K562 (cell line): ENCODE results near the gene CEP19. TPM values are rescaled to one million over a fixed set of nuclear protein-coding genes. Genes with fewer than 3 reads are reported as not detected.

Experiments
- CTBP1 ChIP-seq: fragments of 450-650 bp; IDR thresholded peaks from 2 replicates; pipeline ENCODE4 v1.6.1; 2016; ENCODE audit warnings: borderline replicate concordance
- ETV1 ChIP-seq: fragments of 450-650 bp; conservative IDR thresholded peaks from 2 replicates; pipeline ENCODE4 v1.6.1; 2016; ENCODE audit warnings: missing genetic modification characterization, control low read depth, low read depth, missing compliant biosample characterization
- JUND ChIP-seq, 2 experiments: IDR thresholded peaks; 2 replicates in 1 of 2; 3 replicates in 1 of 2; pipeline ENCODE4 v1.6.1; 2011; ENCODE audit warnings: borderline replicate concordance in 2 of 2, low read depth in 2 of 2, low read length in 2 of 2, improper control_type of control experiment in 1 of 2, missing biosample characterization in 1 of 2, missing genetic modification characterization in 1 of 2, missing genetic modification reagents in 1 of 2
- L3MBTL2 ChIP-seq: fragments of 450-650 bp; IDR thresholded peaks from 2 replicates; pipeline ENCODE4 v1.6.1; 2016; ENCODE audit warnings: mild to moderate bottlenecking, moderate library complexity
- MEF2A ChIP-seq: IDR thresholded peaks from 2 replicates; pipeline ENCODE4 v1.6.1; 2011; ENCODE audit warnings: low read depth, mild to moderate bottlenecking, low read length, moderate library complexity; ENCODE audit not compliant: control insufficient read depth
- MYC ChIP-seq, 2 experiments: fragments of 250-450 bp in 1 of 2; sonication (Bioruptor Pico) in 1 of 2; IDR thresholded peaks; 2 replicates each; pipeline versions ENCODE4 v1.5.1 to v1.6.1; 2012 to 2021; ENCODE audit warnings: low read depth in 2 of 2, borderline replicate concordance in 1 of 2, improper control_type of control experiment in 1 of 2, low read length in 1 of 2, mild to moderate bottlenecking in 1 of 2, moderate library complexity in 1 of 2
- NFE2 ChIP-seq: IDR thresholded peaks from 2 replicates; pipeline ENCODE4 v1.6.1; 2014; ENCODE audit warnings: antibody characterized with exemption, low read depth
- NRF1 ChIP-seq, 2 experiments: fragments of 450-650 bp; IDR thresholded peaks in 1 of 2; conservative IDR thresholded peaks in 1 of 2; 2 replicates each; pipeline ENCODE4 v1.6.1; 2014; ENCODE audit warnings: mild to moderate bottlenecking in 2 of 2
- RB1 ChIP-seq: fragments of 450-650 bp; IDR thresholded peaks from 2 replicates; pipeline ENCODE4 v1.6.1; 2017; ENCODE audit warnings: low read depth, mild to moderate bottlenecking
- SMAD4 ChIP-seq: fragments of 250-450 bp; sonication (Bioruptor Pico); conservative IDR thresholded peaks from 2 replicates; pipeline ENCODE4 v1.8.0; 2021; ENCODE audit warnings: inconsistent platforms, mild to moderate bottlenecking, moderate library complexity
- polyA plus RNA-seq, 8 experiments: library from polyadenylated mRNA; depleted of rRNA in 4 of 8; stranded (reverse) in 5 of 8; unstranded in 3 of 8; fragments of >200 nt; fragmentation: Nextera tagmentation in 2 of 8; fragmentation: Illumina TruSeq in 1 of 8; extraction: Ambion mirVana in 2 of 8; extraction: Trizol in 1 of 8; gene quantifications; 2 replicates each; pipeline versions ENCODE4 v1.2.1 to v1.2.3, GENCODE V29; 2011 to 2014; ENCODE audit warnings: inconsistent platforms in 1 of 8, missing spikeins in 1 of 8
- total RNA-seq, 7 experiments: library from RNA; depleted of rRNA in 6 of 7; stranded (reverse); fragments of >200 nt in 6 of 7; fragmentation: Illumina TruSeq in 2 of 7; extraction: Trizol in 2 of 7; gene quantifications; 2 replicates each; pipeline versions ENCODE4 v1.2.1 to v1.2.3, GENCODE V29; 2011 to 2021; ENCODE audit warnings: low replicate concordance in 1 of 7
- TF ChIP-seq, protein P1 (sequence below): sonication (generic); formaldehyde crosslinking; IDR thresholded peaks from 2 replicates; pipeline ENCODE4 v1.8.1; 2023; ENCODE audit warnings: mild to moderate bottlenecking, missing genetic modification reagents
- TF ChIP-seq, protein P2 (sequence below): fragments of 200-800 bp; sonication (Bioruptor generic); IDR thresholded peaks from 2 replicates; pipeline ENCODE4 v1.6.1; 2017; ENCODE audit warnings: missing genetic modification characterization, missing compliant biosample characterization
- TF ChIP-seq, protein P3 (sequence below), 3 experiments: IDR thresholded peaks in 2 of 3; conservative IDR thresholded peaks in 1 of 3; 2 replicates each; pipeline ENCODE4 v1.5.1; 2011 to 2012; ENCODE audit warnings: low read length in 3 of 3, mild to moderate bottlenecking in 3 of 3, control low read depth in 2 of 3, improper control_type of control experiment in 1 of 3, inconsistent platforms in 1 of 3, low read depth in 1 of 3, mixed read lengths in 1 of 3, moderate library complexity in 1 of 3; ENCODE audit not compliant: insufficient read depth in 2 of 3

The CEP19 gene
- total and polyA plus RNA-seq, 9 of the 15 experiments (the other 6 are each of a cell fraction or from before 2014, with no cell fraction given): 2.5 to 4.5 (median 3.7) TPM

DNA sequence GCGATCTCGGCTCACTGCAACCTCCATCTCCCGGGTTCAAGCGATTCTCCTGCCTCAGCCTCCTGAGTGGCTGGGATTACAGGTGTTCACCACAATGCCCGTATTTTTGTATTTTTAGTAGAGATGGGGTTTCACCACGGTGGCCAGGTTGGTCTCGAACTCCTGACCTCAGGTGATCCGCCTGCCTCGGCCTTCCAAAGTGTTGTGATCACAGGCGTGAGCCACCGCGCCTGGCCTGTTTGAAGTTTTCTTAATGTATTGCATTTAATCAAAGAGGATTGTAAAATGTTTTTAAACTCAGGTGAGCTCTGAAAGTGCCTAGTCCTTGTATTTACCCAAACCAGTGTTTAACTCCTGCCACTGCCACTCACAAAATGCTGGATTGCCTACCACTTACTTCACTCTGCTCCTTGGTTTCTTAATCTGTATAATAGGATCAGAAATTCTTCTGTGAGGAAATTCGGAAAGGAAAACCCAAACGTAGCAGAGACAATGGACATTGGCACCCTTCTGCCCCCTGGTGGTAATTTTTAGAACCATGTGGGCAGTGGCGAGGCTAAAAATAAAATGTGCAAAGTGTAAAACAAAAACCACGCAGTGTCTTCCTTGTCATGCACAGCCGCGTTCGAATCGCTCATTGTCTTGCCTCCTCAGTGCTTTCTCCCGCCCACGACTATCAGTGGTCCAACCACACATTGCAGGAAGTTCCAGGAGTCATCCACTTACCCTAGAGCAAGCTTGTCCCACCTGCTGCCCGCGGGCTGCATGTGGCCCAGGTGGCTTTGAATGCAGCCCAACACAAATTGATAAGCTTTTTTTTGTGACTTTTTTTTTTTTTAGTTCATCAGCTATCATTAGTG, 27.3 kb downstream of the CEP19 start (continued):
- peak in 1 of 2 experiments; percentile 7; a peak in 1 of 4 replicates for TF ChIP-seq NRF1 (conservative IDR thresholded peaks at IDR 0.05 in 1 of 2, IDR thresholded peaks at IDR 0.05 in 1 of 2)
- TF ChIP-seq, protein P1, sequence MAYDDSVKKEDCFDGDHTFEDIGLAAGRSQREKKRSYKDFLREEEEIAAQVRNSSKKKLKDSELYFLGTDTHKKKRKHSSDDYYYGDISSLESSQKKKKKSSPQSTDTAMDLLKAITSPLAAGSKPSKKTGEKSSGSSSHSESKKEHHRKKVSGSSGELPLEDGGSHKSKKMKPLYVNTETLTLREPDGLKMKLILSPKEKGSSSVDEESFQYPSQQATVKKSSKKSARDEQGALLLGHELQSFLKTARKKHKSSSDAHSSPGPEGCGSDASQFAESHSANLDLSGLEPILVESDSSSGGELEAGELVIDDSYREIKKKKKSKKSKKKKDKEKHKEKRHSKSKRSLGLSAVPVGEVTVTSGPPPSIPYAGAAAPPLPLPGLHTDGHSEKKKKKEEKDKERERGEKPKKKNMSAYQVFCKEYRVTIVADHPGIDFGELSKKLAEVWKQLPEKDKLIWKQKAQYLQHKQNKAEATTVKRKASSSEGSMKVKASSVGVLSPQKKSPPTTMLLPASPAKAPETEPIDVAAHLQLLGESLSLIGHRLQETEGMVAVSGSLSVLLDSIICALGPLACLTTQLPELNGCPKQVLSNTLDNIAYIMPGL (CRISPR knock-in tag): no peak
- peak; percentile 47; the same call in 1 of the 2 replicates for TF ChIP-seq L3MBTL2
- TF ChIP-seq ETV1 (tag): 0 out of 2 replicates have a peak, but pooled peaks have one; percentile 18
- 0 out of 2 replicates have a peak, but pooled peaks have one; percentile 20 for TF ChIP-seq SMAD4 (CRISPR knock-in tag)
- TF ChIP-seq CTBP1: peak; percentile 32; the same call in 1 of the 2 replicates
- TF ChIP-seq, protein P2, sequence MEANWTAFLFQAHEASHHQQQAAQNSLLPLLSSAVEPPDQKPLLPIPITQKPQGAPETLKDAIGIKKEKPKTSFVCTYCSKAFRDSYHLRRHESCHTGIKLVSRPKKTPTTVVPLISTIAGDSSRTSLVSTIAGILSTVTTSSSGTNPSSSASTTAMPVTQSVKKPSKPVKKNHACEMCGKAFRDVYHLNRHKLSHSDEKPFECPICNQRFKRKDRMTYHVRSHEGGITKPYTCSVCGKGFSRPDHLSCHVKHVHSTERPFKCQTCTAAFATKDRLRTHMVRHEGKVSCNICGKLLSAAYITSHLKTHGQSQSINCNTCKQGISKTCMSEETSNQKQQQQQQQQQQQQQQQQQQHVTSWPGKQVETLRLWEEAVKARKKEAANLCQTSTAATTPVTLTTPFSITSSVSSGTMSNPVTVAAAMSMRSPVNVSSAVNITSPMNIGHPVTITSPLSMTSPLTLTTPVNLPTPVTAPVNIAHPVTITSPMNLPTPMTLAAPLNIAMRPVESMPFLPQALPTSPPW (CRISPR knock-in tag): peak; percentile 36; the same call in 1 of the 2 replicates
- TF ChIP-seq MYC (IDR thresholded peaks at IDR 0.05; ENCODE audit: low read depth, low read length): peak; percentile 70
- no peak for TF ChIP-seq MYC (CRISPR knock-in tag; IDR thresholded peaks at IDR 0.05; ENCODE audit: borderline replicate concordance, low read depth)
- TF ChIP-seq RB1: peak; percentile 52; the same call in 1 of the 2 replicates
- TF ChIP-seq, protein P3, sequence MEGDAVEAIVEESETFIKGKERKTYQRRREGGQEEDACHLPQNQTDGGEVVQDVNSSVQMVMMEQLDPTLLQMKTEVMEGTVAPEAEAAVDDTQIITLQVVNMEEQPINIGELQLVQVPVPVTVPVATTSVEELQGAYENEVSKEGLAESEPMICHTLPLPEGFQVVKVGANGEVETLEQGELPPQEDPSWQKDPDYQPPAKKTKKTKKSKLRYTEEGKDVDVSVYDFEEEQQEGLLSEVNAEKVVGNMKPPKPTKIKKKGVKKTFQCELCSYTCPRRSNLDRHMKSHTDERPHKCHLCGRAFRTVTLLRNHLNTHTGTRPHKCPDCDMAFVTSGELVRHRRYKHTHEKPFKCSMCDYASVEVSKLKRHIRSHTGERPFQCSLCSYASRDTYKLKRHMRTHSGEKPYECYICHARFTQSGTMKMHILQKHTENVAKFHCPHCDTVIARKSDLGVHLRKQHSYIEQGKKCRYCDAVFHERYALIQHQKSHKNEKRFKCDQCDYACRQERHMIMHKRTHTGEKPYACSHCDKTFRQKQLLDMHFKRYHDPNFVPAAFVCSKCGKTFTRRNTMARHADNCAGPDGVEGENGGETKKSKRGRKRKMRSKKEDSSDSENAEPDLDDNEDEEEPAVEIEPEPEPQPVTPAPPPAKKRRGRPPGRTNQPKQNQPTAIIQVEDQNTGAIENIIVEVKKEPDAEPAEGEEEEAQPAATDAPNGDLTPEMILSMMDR (IDR thresholded peaks at IDR 0.05 in 2 of 3, conservative IDR thresholded peaks at IDR 0.05 in 1 of 3; ENCODE audit: insufficient read depth in 2 of 3, low read depth in 1 of 3, low read length in 3 of 3): peak; percentile 81 to 91 (median 84)
- peak; percentile 5; the same call in 1 of the 2 replicates for TF ChIP-seq JUND (IDR thresholded peaks at IDR 0.05; ENCODE audit: borderline replicate concordance, low read depth, low read length)
- no peak for TF ChIP-seq JUND (tag; IDR thresholded peaks at IDR 0.05; ENCODE audit: borderline replicate concordance, low read depth, low read length)
- peak; percentile 82 for TF ChIP-seq MEF2A
- peak; percentile 37; the same call in 1 of the 2 replicates for TF ChIP-seq NFE2
